PC-3 (cell line): ENCODE results near the gene SEC14L6. TPM values are rescaled to one million over a fixed set of nuclear protein-coding genes. Genes with fewer than 3 reads are reported as not detected.

Experiments
- ATAC-seq: fragments of 200-7000 bp; cut with Tn5 transposase; 2 replicates; pipeline ENCODE4 v1.9.1; 2020; ENCODE audit warnings: mild to moderate bottlenecking, moderate library complexity
- BruUV-seq: library from RNA; stranded (reverse); fragments of 400-500 nt; replicated peaks from 2 replicates; lab custom pipeline; 2021; lab: Mats Ljungman, UMichigan
- CTCF ChIA-PET: fragments of 300-600 bp; sonication (Branson Sonifier 250); formaldehyde crosslinking; loops from one replicate; lab custom pipeline; 2022; ENCODE audit warnings: antibody characterized with exemption; lab: Charles Lee
- POLR2A ChIA-PET: fragments of 300-600 bp; sonication (Branson Sonifier 250); formaldehyde crosslinking; loops from one replicate; lab custom pipeline; 2022; ENCODE audit warnings: antibody characterized with exemption; ENCODE audit not compliant: unreplicated experiment; lab: Charles Lee
- DNase-seq: peaks from one replicate; pipeline ENCODE4 v3.0.0-alpha.2; 2015
- H2AFZ ChIP-seq: fragments of 300-600 bp; sonication (generic); 2 replicates; pipeline ENCODE4 v1.6.0; 2016; ENCODE audit warnings: antibody characterized with exemption, low read length
- H3F3A ChIP-seq: fragments of 300-600 bp; sonication (generic); one replicate; pipeline ENCODE4 v1.6.0; 2017; ENCODE audit warnings: antibody characterized with exemption, low read length, control low read depth, mild to moderate bottlenecking; ENCODE audit not compliant: unreplicated experiment
- H3K27ac ChIP-seq: fragments of 300-600 bp; sonication (generic); 2 replicates; pipeline ENCODE4 v1.5.1; 2016; ENCODE audit warnings: mild to moderate bottlenecking, low read length
- H3K27me3 ChIP-seq: fragments of 300-600 bp; sonication (generic); 2 replicates; pipeline ENCODE4 v1.6.1; 2016; ENCODE audit warnings: low read length, mixed read lengths
- H3K36me3 ChIP-seq: fragments of 300-600 bp; sonication (generic); 2 replicates; pipeline ENCODE4 v1.6.1; 2016; ENCODE audit warnings: low read depth, mixed run types, low read length, mixed read lengths
- H3K4me1 ChIP-seq: fragments of 300-600 bp; sonication (generic); 2 replicates; pipeline ENCODE4 v1.5.1; 2016; ENCODE audit warnings: low read length; ENCODE audit not compliant: insufficient read depth
- H3K4me2 ChIP-seq: fragments of 300-600 bp; sonication (generic); 2 replicates; pipeline ENCODE4 v1.6.0; 2016; ENCODE audit warnings: low read length
- H3K4me3 ChIP-seq: fragments of 300-600 bp; sonication (generic); 2 replicates; pipeline ENCODE4 v1.5.1; 2016; ENCODE audit warnings: mild to moderate bottlenecking, low read length, mixed read lengths
- H3K79me2 ChIP-seq: fragments of 300-600 bp; sonication (generic); 2 replicates; pipeline ENCODE4 v1.6.1; 2017; ENCODE audit warnings: low read length, mixed read lengths
- H3K9ac ChIP-seq: fragments of 300-600 bp; sonication (generic); 2 replicates; pipeline ENCODE4 v1.6.0; 2016; ENCODE audit warnings: mild to moderate bottlenecking, low read length
- H3K9me2 ChIP-seq: fragments of 300-600 bp; sonication (generic); replicated peaks from 2 replicates; pipeline ENCODE4 v1.6.1; 2016; ENCODE audit warnings: mixed run types, low read length, mixed read lengths
- H3K9me3 ChIP-seq: fragments of 300-600 bp; sonication (generic); 2 replicates; pipeline ENCODE4 v1.6.1; 2016; ENCODE audit warnings: low read length, mixed read lengths
- H4K20me1 ChIP-seq: fragments of 300-600 bp; sonication (generic); 2 replicates; pipeline ENCODE4 v1.6.1; 2016; ENCODE audit warnings: low read length, mixed read lengths
- EZH2 ChIP-seq: fragments of 300-600 bp; sonication (generic); IDR thresholded peaks from one replicate; pipeline ENCODE4 v1.6.1; 2017; ENCODE audit warnings: antibody characterized with exemption, mild to moderate bottlenecking, low read length; ENCODE audit not compliant: unreplicated experiment
- EZH2phosphoT487 ChIP-seq: fragments of 300-600 bp; sonication (generic); IDR thresholded peaks from 2 replicates; pipeline ENCODE4 v1.6.1; 2018; ENCODE audit warnings: mild to moderate bottlenecking, antibody characterized with exemption, low read length, borderline replicate concordance
- intact Hi-C: fragments of 100-400 bp; cut with micrococcal nuclease; formaldehyde crosslinking; loops from 2 replicates; pipeline ENCODE4 v1.9.0; 2023
- total RNA-seq: library from RNA; depleted of rRNA; stranded (reverse); fragments of >200 nt; gene quantifications from 2 replicates; pipeline ENCODE4 v1.2.3, GENCODE V29; 2014; rRNA removed
- TF ChIP-seq, protein P1 (sequence below): fragments of 300-600 bp; sonication (generic); conservative IDR thresholded peaks from 2 replicates; pipeline ENCODE4 v1.5.1; 2017; ENCODE audit warnings: antibody characterized with exemption, low read depth, mild to moderate bottlenecking, low read length

The SEC14L6 gene
- total RNA-seq, 1 experiment from 2014 or later, result not detected

DNA sequence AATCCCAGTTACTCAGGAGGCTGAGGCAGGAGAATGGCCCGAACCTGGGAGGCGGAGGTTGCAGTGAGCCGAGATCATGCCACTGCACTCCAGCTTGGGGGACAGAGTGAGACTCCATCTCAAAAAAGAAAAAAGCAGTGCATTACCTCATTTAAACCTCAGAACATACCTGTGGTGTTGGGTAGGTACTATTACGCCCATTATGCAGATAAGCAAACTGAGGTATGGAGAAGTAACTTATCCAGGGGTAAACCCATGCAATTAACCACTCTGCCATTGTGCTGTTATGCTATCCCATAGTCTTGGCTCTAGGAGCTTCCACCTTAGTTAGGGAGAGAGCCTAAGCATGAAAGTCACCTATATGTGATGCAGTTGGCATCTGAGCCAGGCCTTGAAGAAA is 72.4 kb downstream of the SEC14L6 start:
- TF ChIP-seq EZH2 (no peak), EZH2phosphoT487 (no peak)
- TF ChIP-seq, protein P1, sequence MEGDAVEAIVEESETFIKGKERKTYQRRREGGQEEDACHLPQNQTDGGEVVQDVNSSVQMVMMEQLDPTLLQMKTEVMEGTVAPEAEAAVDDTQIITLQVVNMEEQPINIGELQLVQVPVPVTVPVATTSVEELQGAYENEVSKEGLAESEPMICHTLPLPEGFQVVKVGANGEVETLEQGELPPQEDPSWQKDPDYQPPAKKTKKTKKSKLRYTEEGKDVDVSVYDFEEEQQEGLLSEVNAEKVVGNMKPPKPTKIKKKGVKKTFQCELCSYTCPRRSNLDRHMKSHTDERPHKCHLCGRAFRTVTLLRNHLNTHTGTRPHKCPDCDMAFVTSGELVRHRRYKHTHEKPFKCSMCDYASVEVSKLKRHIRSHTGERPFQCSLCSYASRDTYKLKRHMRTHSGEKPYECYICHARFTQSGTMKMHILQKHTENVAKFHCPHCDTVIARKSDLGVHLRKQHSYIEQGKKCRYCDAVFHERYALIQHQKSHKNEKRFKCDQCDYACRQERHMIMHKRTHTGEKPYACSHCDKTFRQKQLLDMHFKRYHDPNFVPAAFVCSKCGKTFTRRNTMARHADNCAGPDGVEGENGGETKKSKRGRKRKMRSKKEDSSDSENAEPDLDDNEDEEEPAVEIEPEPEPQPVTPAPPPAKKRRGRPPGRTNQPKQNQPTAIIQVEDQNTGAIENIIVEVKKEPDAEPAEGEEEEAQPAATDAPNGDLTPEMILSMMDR, result no peak
- BruUV-seq, result no TSS peak
- intact Hi-C loops, result no loop called here
- Histone ChIP-seq H3K9me2 (no peaks in the 10 kb centered on the region), H3K36me3 (no peaks in the 10 kb centered on the region), H4K20me1 (no peaks in the 10 kb centered on the region), H2AFZ (no peak overlapping the region), H3K9me3 (no peaks in the 10 kb centered on the region), H3K27me3 (no peaks in the 10 kb centered on the region; the same call in 1 of the 2 replicates), H3K79me2 (no peaks in the 10 kb centered on the region), H3K27ac (no peak overlapping the region), H3K4me3 (no peak overlapping the region), H3K9ac (no peak overlapping the region), H3F3A (no peaks in the 10 kb centered on the region), H3K4me1 (no peaks in the 10 kb centered on the region), H3K4me2 (no peak overlapping the region)
- ChIA-PET CTCF (no interaction called here), POLR2A (no interaction called here)
- ATAC-seq (no peak), DNase-seq (no peak)

DNA sequence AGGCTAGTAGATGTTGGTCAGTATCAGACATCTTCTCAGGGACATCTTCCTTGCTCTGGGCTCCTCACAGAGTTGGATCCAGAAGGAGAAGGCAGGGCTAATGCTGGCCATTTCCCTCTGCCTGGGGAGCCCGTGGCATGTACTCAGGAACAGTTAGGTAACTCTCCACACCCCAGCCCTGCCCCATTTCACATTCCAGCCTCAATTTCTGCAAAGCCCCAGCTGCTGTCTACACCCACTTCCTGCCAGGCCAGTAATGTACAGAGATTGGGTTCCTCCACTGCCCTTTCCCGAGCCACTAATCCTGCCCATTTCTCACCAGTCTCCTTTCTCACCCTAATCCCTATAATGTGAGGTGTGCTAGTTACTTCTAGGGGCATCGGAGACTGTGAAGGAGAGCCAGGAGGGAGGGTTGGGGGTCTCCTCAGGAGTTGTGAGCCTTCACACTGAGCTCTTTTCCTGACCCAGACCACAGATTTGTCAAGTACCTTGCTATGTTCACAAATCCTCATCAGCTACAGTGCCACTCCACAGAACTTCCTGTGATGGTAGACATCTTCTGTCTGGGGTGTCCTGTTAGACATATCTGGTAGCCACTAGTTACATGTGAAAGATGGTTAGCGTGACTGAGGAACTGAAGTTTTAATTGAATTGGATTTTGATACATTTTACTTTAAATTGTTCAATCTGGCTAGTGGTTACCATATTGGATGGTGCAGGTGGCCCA is 73.4 kb downstream of the SEC14L6 start:
- CTCF ChIA-PET, result no interaction called here
- ATAC-seq (no peak), DNase-seq (no peak)
- no peak overlapping the region for H3K27ac ChIP-seq
- H3K4me2 ChIP-seq, result no peak overlapping the region
- no peaks in the 10 kb centered on the region for H3K9me3 ChIP-seq
- H2AFZ ChIP-seq, result no peak overlapping the region
- H3K79me2 ChIP-seq, result no peaks in the 10 kb centered on the region
- no TSS peak for BruUV-seq
- no peaks in the 10 kb centered on the region for H3K4me1 ChIP-seq
- no peaks in the 10 kb centered on the region for H3K36me3 ChIP-seq
- H4K20me1 ChIP-seq, result no peaks in the 10 kb centered on the region
- no peaks in the 10 kb centered on the region for H3K9me2 ChIP-seq
- no peak overlapping the region for H3K4me3 ChIP-seq
- H3K9ac ChIP-seq, result no peak overlapping the region
- TF ChIP-seq EZH2phosphoT487, result no peak
- TF ChIP-seq, protein P1, result no peak
- no peak for TF ChIP-seq EZH2
- no peaks in the 10 kb centered on the region for H3F3A ChIP-seq
- no peaks in the 10 kb centered on the region; the same call in 1 of the 2 replicates for H3K27me3 ChIP-seq
- intact Hi-C loops, result no loop called here
- POLR2A ChIA-PET, result no interaction called here

Other genes starting within 250 kb of the SEC14L6 start
- gene TBC1D10A, start 219.8 kb downstream of the SEC14L6 start, total RNA-seq, result 12.6 and 19.5 TPM in 2 replicates
- gene SF3A1, start 189.8 kb downstream of the SEC14L6 start, total RNA-seq, result 59.2 and 69.3 TPM in 2 replicates
- gene CCDC157, start 189.7 kb downstream of the SEC14L6 start, total RNA-seq, result 1.5 and 3.5 TPM in 2 replicates
- gene RNF215, start 159.3 kb downstream of the SEC14L6 start, total RNA-seq, result 22.6 and 25.2 TPM in 2 replicates
- gene SEC14L2, start 149.7 kb downstream of the SEC14L6 start, total RNA-seq, result 9.7 and 16.8 TPM in 2 replicates
- gene MTFP1, start 121.0 kb downstream of the SEC14L6 start, total RNA-seq, result 59.3 and 65.7 TPM in 2 replicates
- gene SEC14L3, start 74.7 kb downstream of the SEC14L6 start, total RNA-seq, result not detected in 2 replicates
- gene SEC14L4, start 41.0 kb downstream of the SEC14L6 start, total RNA-seq, result 2.9 and 3.9 TPM in 2 replicates
- gene GAL3ST1, start 27.9 kb upstream of the SEC14L6 start, total RNA-seq, result not detected in 2 replicates
- gene PES1, start 45.2 kb upstream of the SEC14L6 start, total RNA-seq, result 105 and 154 TPM in 2 replicates
- 1.7 and 4.2 TPM in 2 replicates for gene TCN2, start 60.4 kb upstream of the SEC14L6 start, total RNA-seq
- 16.8 and 18.1 TPM in 2 replicates for gene SLC35E4, start 89.0 kb upstream of the SEC14L6 start, total RNA-seq
- 7.7 and 11.5 TPM in 2 replicates for gene DUSP18, start 121.1 kb upstream of the SEC14L6 start, total RNA-seq
- 10.2 and 15.1 TPM in 2 replicates for gene OSBP2, start 148.1 kb upstream of the SEC14L6 start, total RNA-seq